Stimulated activated CD8-positive, alpha-beta memory T cell treated with anti-CD3 and anti-CD28 coated beads, Interleukin-12 subunit alpha, Interleukin-12 subunit beta, amount 100 ng/mL, for 4 hours (primary cell): Measurements from ENCODE around the gene REV3L.
A peak's percentile ranks its signal among the peaks of the same experiment; 100 is the strongest.
"Not testable (repeated sequence)": the region's sequence is repeated elsewhere in the genome, so short reads cannot be mapped to it uniquely, and the experiment has no call there.

Experiments
- DNase-seq: peaks from one replicate; pipeline ENCODE4 v3.0.0-alpha.2; 2020; ENCODE audit warnings: low read depth

Gene REV3L

DNA sequence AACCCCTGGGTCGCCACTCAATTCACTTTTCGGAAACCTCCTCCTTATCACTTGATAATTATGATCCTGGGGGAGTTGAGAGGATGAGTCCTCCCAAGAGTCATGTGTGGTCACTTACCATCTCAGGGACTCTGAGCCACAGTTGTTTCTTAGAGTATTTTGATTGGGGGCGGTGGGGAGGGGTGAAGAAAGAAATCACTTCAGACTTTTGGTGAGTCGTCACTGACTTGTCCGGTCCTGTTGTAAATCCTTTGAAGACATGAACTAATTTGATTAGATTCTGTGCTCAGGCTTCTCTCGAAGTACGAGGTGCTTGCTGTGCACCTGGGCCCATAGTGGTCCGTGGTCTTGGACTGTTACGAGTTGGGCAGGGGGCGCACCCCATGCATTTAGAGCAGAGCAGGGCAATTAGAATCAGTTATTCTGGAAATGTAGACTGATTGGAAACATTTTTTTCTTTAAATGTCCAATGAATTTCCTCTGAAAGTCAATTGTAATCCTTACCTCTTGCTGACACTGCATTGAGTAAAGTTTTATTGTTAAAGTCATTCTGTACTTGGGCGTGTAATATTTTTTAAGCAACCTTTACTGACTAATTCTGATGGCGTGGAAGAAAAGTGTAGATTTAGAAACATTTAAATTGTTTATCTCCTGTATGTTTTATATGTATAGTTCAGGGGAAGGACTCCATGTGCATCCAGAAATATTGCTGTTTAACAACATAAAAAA, 222.3 kb downstream of the REV3L start:
- no peak for DNase-seq

DNA sequence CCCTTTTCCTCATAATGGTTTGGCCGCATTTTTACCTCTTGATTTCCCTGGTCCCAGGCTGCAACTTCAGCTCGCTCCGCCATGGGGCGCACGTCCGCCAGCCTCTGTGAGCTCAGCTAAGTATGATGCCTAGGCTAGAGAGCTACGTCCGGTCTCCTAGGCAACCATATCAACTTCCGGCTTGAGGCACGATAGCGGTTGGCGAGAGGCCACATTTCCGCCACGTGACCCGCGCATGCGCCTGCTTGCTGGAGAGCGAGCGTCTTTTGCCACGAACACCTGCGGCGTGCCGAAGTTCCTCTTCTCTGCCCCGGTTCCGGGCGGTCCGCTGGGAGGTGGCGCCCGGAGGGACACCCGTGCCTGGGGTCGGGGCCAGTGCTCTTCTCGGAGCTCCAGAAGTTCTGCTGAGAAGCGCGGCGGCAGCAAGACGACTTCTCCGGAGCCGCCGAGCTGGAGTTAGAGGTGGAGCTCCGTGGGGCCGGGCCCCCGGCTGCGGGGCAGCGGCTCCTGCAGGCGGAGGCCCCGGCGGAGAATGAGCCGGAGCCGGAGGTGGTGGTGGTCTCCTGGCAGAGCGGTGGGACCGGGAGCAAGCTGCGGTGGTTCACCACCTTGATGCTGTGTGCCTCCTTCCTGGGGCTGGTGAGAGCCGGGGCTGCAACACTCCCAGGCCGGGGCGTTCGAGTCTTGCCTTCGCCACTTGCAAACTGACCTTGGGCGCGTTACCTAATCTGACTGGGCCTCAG, 223.8 kb downstream of the REV3L start:
- DNase-seq = peak; percentile 97

DNA sequence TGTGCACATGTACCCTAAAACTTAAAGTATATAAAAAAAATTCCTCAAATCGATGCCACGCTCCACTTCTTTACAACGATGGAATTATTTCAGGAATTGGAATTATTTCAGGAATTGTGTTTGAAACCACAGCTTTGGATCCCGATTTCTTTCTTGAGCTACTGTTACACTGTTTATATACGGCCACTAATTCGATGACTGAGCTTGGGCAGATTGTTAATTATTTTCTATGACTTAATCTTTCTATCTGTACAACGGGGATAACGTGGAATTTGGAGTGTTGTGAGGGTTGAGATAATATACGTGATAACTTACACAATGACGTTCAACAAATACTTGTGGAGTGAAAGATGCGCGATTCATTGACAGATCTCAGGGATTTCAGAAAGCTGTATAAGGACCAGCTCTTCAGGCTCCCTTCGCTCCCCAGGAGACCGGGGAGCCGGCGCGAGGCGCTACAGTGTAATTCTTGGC, 224.4 kb downstream of the REV3L start:
- no peak for DNase-seq

DNA sequence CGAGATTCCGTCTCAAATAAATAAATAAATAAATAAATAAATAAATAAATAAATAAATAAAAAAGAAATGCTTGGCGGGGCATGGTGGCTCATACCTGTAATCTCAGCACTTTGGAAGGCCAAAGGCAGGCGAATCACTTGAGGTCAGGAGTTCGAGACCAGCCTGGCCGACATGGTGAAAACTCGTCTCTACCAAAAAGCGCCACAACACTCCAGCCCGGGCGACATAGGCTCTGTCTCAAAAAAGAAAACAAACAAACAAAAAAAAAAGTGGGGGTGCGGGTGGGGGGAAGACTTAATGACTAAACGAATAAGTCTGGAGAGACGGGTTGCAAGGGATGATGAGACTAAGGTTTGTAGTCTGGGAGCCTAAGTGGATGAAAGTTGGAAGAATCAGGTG, 225.0 kb downstream of the REV3L start:
- no peak for DNase-seq

DNA sequence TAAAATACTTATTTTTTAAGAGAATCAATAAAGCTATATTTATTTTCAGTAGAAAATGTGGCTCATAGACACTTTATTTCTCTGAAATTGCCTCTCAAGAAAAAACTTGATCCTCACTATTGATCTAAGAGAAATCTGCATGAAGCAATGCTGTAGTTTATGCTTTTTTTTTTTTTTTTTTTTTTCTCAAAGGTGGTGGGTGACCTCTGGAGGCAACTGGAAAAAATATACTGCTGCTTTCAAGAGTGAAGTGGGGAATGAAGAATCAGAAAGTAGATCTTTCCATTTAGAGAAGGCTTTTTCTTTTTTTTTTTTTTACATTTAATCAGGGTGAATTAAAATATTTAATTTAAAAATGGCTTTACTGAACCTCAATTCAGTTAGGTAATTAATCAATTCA, 226.4 kb downstream of the REV3L start:
- DNase-seq = no peak

DNA sequence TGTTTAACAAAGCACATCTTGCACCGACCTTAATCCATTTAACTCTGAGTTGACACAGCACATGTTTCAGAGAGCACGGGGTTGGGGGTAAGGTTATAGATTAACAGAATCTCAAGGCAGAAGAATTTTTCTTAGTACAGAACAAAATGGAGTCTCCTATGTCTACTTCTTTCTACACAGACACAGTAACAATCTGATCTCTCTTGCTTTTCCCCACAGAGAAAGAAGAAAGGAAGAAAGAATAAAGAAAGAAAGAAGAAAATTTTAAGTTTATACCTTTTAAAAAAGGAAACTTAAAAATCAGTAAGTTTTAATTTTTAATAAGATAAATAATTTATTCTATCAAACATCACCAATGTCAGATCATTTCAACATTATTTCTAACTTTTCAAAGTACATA, 227.2 kb downstream of the REV3L start:
- not testable (repeated sequence) for DNase-seq

DNA sequence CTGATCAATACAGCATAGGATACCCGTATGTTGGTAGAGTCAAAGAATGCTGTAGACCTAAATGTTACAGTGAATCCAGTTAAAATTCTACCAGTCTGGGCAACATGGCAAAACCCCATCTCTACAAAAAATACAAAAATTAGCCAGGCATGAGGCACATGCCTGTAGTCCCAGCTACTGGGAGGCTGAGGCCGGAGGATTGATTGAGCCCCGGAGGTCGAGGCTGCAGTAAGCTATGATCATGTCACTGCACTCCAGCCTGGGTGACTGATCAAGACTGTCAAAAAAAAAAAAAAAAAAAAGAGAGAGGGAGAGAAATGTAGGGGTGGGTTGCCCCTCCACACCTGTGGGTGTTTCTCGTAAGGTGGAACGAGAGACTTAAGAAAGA, 228.2 kb downstream of the REV3L start:
- no peak for DNase-seq

DNA sequence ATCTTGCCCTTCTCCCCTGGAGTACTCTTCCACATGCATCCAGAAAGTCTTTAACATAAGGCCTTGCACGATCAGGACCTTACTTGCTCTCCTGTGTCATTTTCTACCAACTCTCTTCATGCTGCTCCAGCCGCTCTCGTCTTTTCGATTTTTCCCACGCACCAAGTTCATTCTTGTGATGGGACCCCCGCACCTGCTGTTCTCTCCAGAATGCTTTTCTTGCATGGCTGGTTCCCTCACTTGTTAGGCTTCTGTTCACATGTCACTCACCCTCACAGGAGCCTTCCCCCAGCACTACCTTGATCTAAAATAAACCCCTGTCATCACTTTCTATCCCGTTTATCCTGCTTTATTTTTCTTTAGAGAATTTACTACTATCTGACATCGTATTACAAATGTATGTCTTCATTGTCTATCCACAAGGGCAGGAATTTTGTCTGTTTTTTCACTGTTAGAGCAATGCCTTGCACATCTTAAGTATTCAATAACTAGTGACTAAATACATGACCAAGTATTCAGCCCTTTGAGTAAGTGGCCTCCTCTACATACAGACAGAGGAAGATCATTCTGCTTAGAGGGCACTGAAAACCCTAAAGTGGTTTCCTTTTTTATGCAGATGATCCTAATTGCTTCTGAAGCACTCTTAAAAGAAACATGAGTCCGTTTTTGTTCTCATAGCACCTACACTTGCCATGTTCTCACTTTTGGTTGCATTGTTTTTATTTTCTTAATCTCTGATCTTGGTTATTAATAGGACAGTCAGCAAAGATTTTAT, 228.8 kb downstream of the REV3L start:
- no peak for DNase-seq

DNA sequence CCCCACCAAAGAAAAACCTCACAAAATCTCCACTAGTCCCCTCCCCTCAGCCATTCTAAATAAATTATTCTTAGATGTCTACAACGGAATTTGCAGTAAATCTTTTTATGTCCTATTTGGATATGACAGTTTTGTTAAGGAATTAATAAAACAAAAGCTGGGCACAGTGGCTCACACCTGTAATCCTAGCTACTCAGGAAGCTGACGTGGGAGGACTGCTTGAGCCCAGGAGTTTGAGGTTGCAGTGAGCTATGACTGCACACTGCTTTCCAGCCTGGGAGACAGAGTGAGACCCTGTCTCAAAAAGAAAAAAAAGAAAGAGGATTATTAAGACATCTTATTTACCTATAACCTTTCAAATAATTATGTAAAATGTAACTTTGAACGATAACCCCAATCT, 230.3 kb downstream of the REV3L start:
- no peak for DNase-seq

DNA sequence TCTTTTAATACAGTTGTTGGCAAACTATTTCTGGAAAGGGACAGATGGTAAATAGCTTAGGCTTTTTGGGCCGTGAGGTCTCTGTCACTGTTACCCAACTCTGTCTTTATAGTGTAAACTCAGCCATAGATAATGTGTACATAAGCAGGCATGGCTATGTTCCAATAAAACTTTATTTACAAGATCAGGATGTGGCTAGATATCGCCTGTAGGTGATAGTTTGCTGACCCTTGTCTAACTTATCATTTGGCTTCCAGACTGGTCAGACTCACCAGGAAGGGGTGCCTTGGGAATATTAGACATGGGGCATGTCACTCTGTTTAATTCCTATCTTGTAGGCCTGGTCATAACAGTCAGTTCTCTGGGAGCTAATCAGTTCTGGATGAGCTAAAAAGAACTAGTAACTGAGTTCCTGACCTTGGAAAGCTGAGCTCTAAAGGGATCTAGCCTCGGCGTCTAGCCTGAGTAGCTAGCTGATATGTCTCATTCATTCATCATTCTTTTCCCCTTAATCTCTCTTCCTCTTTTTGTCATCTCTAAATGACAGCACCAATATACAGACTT, 232.1 kb downstream of the REV3L start:
- no peak for DNase-seq
